ENCODE measurements around the gene GRK3. TPM values are rescaled to one million over a fixed set of nuclear protein-coding genes. Genes with fewer than 3 reads are reported as not detected.
"Not testable (repeated sequence)": the region's sequence is repeated elsewhere in the genome, so short reads cannot be mapped to it uniquely, and the experiment has no call there.

GRK3 gene
- total RNA-seq, 1 donor from 2014 or later = 74.9 TPM

- no peak for DNase-seq (ENCODE audit: low spot score in 2 of 2)
- TF ChIP-seq, protein P1, sequence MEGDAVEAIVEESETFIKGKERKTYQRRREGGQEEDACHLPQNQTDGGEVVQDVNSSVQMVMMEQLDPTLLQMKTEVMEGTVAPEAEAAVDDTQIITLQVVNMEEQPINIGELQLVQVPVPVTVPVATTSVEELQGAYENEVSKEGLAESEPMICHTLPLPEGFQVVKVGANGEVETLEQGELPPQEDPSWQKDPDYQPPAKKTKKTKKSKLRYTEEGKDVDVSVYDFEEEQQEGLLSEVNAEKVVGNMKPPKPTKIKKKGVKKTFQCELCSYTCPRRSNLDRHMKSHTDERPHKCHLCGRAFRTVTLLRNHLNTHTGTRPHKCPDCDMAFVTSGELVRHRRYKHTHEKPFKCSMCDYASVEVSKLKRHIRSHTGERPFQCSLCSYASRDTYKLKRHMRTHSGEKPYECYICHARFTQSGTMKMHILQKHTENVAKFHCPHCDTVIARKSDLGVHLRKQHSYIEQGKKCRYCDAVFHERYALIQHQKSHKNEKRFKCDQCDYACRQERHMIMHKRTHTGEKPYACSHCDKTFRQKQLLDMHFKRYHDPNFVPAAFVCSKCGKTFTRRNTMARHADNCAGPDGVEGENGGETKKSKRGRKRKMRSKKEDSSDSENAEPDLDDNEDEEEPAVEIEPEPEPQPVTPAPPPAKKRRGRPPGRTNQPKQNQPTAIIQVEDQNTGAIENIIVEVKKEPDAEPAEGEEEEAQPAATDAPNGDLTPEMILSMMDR (IDR thresholded peaks at IDR 0.05) = no peak
- H3K9me3 ChIP-seq = no peaks in the 10 kb centered on the region
- H3K27me3 ChIP-seq = no peaks in the 10 kb centered on the region
- H3K27ac ChIP-seq = no peak overlapping the region
- H3K4me1 ChIP-seq = no peaks in the 10 kb centered on the region
- H3K4me3 ChIP-seq = no peak overlapping the region
- intact Hi-C loops (cut with DNase I) = no loop called here
- H3K36me3 ChIP-seq = no peaks in the 10 kb centered on the region
Measured at GRCh38 chr22:25548866-25549464, 15.5 kb upstream of the GRK3 start.

DNA sequence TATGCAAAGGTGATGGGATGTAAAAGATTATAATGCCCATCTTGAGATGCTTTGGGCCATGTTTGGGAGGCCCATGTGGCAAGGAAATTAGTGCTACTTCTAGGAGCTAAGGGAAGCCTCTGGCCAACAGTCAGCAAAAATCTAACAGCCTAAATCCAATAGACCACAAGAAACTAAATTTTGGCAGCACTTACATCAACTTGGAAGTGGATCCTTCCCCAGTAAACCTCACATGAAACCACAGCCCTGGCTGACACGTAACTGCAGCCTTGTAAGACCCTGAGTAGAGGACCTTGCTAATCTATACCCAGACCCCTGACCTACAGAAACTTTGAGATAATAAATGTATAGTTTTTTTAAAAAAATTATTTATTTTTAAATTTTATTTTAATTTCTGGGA lies 13.1 kb upstream of the GRK3 start:
- intact Hi-C loops (cut with DNase I) = no loop called here
- Histone ChIP-seq H3K4me3 (no peak overlapping the region), H3K27me3 (no peaks in the 10 kb centered on the region), H3K9me3 (no peaks in the 10 kb centered on the region), H3K4me1 (no peaks in the 10 kb centered on the region), H3K27ac (no peak overlapping the region), H3K36me3 (no peaks in the 10 kb centered on the region)
- TF ChIP-seq, protein P1 (IDR thresholded peaks at IDR 0.05) = no peak
- DNase-seq (ENCODE audit: low spot score in 2 of 2) = no peak

GRCh38 chr22:25552405-25552804 lies 12.1 kb upstream of the GRK3 start:
- H3K9me3 ChIP-seq; intact Hi-C loops (cut with DNase I); H3K27me3 ChIP-seq; H3K4me3 ChIP-seq; H3K4me1 ChIP-seq; H3K27ac ChIP-seq; DNase-seq (ENCODE audit: low spot score in 2 of 2); H3K36me3 ChIP-seq: not testable (repeated sequence)

GRCh38 chr22:25553131-25553530 lies 11.3 kb upstream of the GRK3 start:
- no peaks in the 10 kb centered on the region for H3K4me1 ChIP-seq
- DNase-seq (ENCODE audit: low spot score in 2 of 2) = no peak
- H3K9me3 ChIP-seq = no peaks in the 10 kb centered on the region
- no peak overlapping the region for H3K27ac ChIP-seq
- no peak overlapping the region for H3K4me3 ChIP-seq
- TF ChIP-seq, protein P1 (IDR thresholded peaks at IDR 0.05) = no peak
- no peaks in the 10 kb centered on the region for H3K27me3 ChIP-seq
- H3K36me3 ChIP-seq = no peaks in the 10 kb centered on the region
- intact Hi-C loops (cut with DNase I) = no loop called here

- H3K4me3 ChIP-seq = no peak overlapping the region
- no peak for DNase-seq (ENCODE audit: low spot score in 2 of 2)
- H3K27me3 ChIP-seq = no peaks in the 10 kb centered on the region
- TF ChIP-seq, protein P1 (IDR thresholded peaks at IDR 0.05) = no peak
- no peaks in the 10 kb centered on the region for H3K9me3 ChIP-seq
- H3K27ac ChIP-seq = no peak overlapping the region
- intact Hi-C loops (cut with DNase I) = no loop called here
- H3K4me1 ChIP-seq = no peaks in the 10 kb centered on the region
- no peaks in the 10 kb centered on the region for H3K36me3 ChIP-seq
Measured at GRCh38 chr22:25554238-25554671, 10.2 kb upstream of the GRK3 start.

- Histone ChIP-seq H3K9me3 (no peaks in the 10 kb centered on the region), H3K27me3 (no peaks in the 10 kb centered on the region), H3K36me3 (no peaks in the 10 kb centered on the region), H3K4me1 (no peaks in the 10 kb centered on the region), H3K27ac (no peak overlapping the region), H3K4me3 (no peak overlapping the region)
- intact Hi-C loops (cut with DNase I) = no loop called here
- TF ChIP-seq, protein P1 (IDR thresholded peaks at IDR 0.05) = no peak
- DNase-seq (ENCODE audit: low spot score in 2 of 2) = no peak
Measured at GRCh38 chr22:25554689-25555088, 9.8 kb upstream of the GRK3 start.

Measured in ascending aorta (tissue), 2 donors.